Stimulated activated CD8-positive, alpha-beta memory T cell treated with anti-CD3 and anti-CD28 coated beads, Interleukin-15, amount 100 ng/mL, for 24 hours (primary cell): ENCODE measurements around the gene PPARA.
A peak's percentile ranks its signal among the peaks of the same experiment; 100 is the strongest.
"Not testable (repeated sequence)": the region's sequence is repeated elsewhere in the genome, so short reads cannot be mapped to it uniquely, and the experiment has no call there.

Experiments
- DNase-seq: peaks from one replicate; pipeline ENCODE4 v3.0.0-alpha.2; 2020; ENCODE audit warnings: low read depth

The PPARA gene

DNA sequence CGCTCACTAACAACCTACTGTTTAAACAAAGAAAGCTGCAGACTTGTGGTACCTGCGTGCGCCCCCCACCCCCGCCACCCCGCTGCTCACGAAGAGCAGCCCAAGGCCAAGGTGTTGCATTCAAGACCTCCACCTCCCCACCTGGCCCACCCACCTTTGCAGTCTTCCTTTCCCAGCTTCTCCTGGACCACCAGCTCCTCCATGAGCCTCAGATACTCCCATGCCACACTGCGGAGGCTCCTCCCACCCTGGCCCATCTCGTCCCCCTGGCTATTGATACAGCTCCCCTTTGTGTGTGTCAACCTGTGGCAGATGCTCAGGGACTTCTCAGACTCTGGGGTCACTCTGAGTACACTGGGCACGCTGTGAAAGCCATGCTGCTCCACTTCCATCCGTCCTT, 95.9 kb downstream of the PPARA start:
- no peak for DNase-seq

DNA sequence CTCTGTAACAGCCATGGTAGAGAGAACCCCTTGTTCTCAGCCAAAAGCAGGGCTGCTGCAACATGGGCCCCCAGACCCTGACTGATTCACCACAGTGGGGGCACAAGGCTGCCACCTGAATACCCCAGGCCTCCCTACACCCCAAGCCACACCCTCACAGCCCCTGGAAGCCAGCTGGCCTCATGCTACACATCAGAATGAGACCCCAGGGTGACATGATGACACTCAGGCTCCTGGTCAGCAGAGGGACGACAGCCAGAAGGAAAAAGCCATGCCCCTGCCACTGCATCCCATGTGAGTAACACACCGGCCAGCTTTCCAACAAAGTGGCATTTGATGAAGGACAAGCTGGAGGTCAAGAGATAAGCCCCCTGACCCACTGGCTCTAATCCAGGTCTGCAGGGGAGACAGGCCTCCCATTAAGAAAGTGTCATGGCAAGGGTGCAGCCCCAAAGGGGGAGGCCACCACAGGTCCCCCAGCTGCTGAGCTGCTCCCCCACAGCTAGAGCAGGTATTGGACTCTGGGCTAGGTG, 97.2 kb downstream of the PPARA start:
- no peak for DNase-seq

- peak; percentile 86 for DNase-seq
These were observed 99.9 kb downstream of the PPARA start, which contains the start of gene CDPF1 for GRCh38 chr22:46250035-46250782. TSS of gene CDPF1 (minus strand) at chr22:46250293. CDS start at chr22:46248284, 2,009 bp downstream.

DNA sequence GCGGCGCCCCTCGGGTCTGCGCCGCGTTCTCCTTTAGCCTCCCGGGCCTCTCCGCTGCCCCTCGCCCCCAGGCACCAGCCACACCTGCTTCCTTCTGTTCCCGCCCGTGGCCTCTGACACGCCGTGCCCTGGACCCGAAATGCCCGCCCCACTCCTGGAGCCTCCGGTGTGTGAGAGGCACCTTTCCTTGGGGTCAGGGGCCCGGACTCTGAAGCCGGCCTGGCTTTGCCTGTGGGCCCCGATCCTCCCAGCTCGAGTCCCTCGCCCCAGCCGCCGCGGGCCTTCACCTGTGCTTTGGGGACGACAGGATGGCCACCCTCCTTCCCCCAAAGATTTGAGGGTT, 100.4 kb downstream of the PPARA start:
- DNase-seq: no peak

DNA sequence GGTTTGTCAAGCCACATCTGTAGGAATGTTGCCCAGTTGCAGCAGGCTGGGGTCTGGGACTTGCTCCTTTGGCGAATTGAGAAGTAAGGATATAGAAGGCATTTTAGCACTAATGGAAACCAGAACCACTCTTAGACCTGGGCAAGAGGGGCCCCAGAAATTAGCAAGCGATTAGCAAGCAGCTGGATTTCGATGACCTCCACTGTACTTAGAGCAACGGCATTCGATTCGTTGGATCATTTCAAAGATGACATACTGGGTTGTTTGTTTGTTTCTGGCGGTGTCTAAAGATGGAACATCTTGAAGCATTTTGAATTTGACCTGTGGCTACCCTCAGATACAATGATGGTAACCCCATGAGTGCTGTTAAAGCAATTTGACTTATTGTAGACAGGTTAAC, 100.9 kb downstream of the PPARA start:
- no peak for DNase-seq

DNA sequence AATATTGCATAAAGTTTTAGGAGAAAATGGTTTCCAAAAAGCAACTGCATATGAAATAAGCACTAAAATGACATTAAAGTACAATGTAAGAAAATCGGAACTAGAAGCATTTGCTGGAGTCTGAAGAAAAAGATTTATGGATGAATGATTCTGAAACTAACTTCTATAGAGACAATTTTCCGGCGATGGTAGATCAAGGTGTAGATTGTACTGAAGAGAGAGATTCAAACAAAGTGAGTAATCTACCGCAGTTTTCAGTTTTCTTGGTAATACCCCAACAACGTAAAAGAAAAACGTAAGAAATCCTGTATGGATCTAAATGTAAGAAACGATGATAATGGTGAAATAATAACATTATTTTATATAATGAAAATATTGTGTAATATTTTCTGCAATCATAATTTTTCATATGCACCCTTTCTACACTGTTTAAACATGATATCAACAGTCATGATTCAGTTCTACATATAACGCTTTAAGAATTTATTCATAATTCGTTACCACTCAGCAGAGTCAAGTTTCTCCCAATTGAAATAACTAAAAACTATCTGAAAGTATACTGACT, 101.6 kb downstream of the PPARA start:
- no peak for DNase-seq

- no peak for DNase-seq
These were observed 106.1 kb downstream of the PPARA start for GRCh38 chr22:46256358-46256958.

GRCh38 chr22:46259374-46259773, 109.0 kb downstream of the PPARA start:
- DNase-seq: no peak

- no peak for DNase-seq
These were observed 109.7 kb downstream of the PPARA start for GRCh38 chr22:46260038-46260437.

- no peak for DNase-seq
These were observed 112.3 kb downstream of the PPARA start for GRCh38 chr22:46262449-46263215.

DNA sequence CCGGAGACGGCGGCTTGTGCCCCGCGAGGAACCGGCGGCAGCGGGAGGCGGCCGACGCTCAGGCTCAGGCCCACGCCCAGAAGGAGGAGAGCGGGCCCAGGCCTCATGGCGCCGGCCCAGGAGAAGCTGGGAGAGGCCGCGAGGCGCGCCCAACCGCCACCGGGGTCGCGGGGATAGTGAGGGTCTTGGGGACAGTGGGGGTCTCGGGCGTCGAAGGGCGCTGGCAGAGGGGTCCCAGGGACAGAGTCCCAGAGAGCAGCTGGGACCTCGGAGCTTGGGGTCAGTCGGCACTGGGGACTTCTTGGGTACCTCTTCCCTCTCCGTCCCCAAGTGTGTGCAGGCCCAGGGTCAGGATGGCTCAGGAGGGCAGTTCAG, 112.9 kb downstream of the PPARA start, which contains the start of gene PKDREJ:
Gene PKDREJ, minus strand, starts transcription at position 128 of the 375 bp plus-strand sequence. Its CDS starts 21 bp downstream, at position 107.
- DNase-seq: no peak

- DNase-seq: not testable (repeated sequence)
These were observed 114.2 kb downstream of the PPARA start for GRCh38 chr22:46264520-46264919.

GRCh38 chr22:46265627-46266026, 115.3 kb downstream of the PPARA start:
- DNase-seq: not testable (repeated sequence)

- DNase-seq: no peak
These were observed 117.3 kb downstream of the PPARA start, which contains the start of gene TTC38 for GRCh38 chr22:46267431-46268279. TSS of gene TTC38 (plus strand) at chr22:46268008. CDS start at chr22:46268040, 32 bp downstream.

- DNase-seq: no peak
These were observed 119.2 kb downstream of the PPARA start for GRCh38 chr22:46269564-46269963.

DNA sequence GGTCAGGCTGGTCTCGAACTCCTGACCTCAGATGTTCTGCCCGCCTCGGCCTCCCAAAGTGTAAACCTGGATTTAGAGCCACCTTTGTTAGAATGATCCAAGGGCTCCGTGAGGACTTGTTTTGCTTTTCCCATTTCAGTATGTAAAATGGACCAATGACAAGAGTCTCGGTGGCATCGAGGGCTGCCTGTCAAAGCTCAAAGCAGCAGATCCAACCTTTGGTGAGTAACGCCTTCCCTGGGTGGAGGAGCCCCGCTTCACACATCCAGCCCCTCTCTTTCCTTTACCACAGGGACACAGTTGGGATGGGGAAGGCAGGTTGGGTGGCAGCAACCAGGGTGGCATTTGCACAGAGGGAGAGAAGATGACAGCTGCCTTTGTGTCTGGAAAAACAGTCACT, 121.9 kb downstream of the PPARA start:
- DNase-seq: no peak

GRCh38 chr22:46272762-46273431, 122.6 kb downstream of the PPARA start:
- DNase-seq: no peak

GRCh38 chr22:46273432-46274148, 123.3 kb downstream of the PPARA start:
- no peak for DNase-seq

DNA sequence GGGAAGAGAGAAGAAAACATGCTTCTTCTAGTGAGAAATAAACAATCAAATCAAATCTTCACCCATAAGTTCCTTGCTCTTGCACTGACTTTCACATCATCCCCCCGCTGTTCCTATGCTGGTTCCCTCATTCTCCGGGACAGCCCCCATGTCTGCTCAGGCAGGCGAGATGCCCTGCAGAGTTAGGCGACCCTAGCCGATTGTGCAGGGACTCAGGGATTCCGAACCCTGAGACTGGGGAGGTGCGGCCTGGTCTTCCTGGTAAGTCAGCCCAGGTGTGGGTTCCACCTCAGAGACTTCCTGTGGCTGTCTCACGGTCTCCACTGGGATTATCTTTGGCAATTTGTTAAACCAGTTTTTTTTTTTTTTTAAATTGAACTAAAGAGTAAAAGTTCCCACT, 124.1 kb downstream of the PPARA start:
- DNase-seq: no peak
